IMR-90 (cell line): ENCODE data around the gene TNFRSF14. TPM values are rescaled to one million over a fixed set of nuclear protein-coding genes. Genes with fewer than 3 reads are reported as not detected.

Experiments
- ATAC-seq: fragments of 200-7000 bp; cut with Tn5 transposase; 2 replicates; pipeline ENCODE4 v1.9.1; 2020; ENCODE audit warnings: low read depth, mild to moderate bottlenecking, moderate library complexity
- BruUV-seq: library from RNA; stranded (reverse); fragments of 400-500 nt; replicated peaks from 2 replicates; lab custom pipeline; 2021; lab: Mats Ljungman, UMichigan
- CTCF ChIA-PET: fragments of 300-600 bp; formaldehyde crosslinking; extraction: SDS; loops from one replicate; lab custom pipeline; 2021; ENCODE audit warnings: antibody characterized with exemption; lab: Yijun Ruan, JAX
- POLR2A ChIA-PET: fragments of 300-600 bp; sonication (Branson Sonifier 250); formaldehyde crosslinking; loops from one replicate; lab custom pipeline; 2022; ENCODE audit warnings: antibody characterized with exemption; ENCODE audit not compliant: unreplicated experiment; lab: Charles Lee
- DNase-seq: peaks from one replicate; pipeline ENCODE4 v3.0.0; 2013
- H2AFZ ChIP-seq: replicated peaks from 2 replicates; pipeline ENCODE3; 2013; ENCODE audit warnings: low read length, mild to moderate bottlenecking; ENCODE audit not compliant: poor library complexity
- H2AK5ac ChIP-seq: 2 replicates; pipeline ENCODE4 v1.6.1; 2013; ENCODE audit warnings: low read depth, low read length, inconsistent platforms
- H2AK9ac ChIP-seq: replicated peaks from 2 replicates; pipeline ENCODE3; 2013; ENCODE audit warnings: mild to moderate bottlenecking, low read depth, low read length, moderate library complexity; ENCODE audit not compliant: poor library complexity
- H2BK120ac ChIP-seq: 2 replicates; pipeline ENCODE4 v1.6.1; 2013; ENCODE audit warnings: low read depth, low read length, inconsistent platforms
- H2BK15ac ChIP-seq: 3 replicates; pipeline ENCODE4 v1.6.1; 2013; ENCODE audit warnings: low read depth, low read length, inconsistent platforms
- H2BK20ac ChIP-seq: 2 replicates; pipeline ENCODE4 v1.6.1; 2013; ENCODE audit warnings: low read depth, mild to moderate bottlenecking, inconsistent platforms, low read length, moderate library complexity
- H2BK5ac ChIP-seq: 2 replicates; pipeline ENCODE4 v1.6.1; 2013; ENCODE audit warnings: mild to moderate bottlenecking, low read depth, low read length, inconsistent platforms; ENCODE audit not compliant: poor library complexity, severe bottlenecking
- H3K14ac ChIP-seq: replicated peaks from 2 replicates; pipeline ENCODE4 v1.6.1; 2013; ENCODE audit warnings: low read depth, low read length, inconsistent platforms
- H3K18ac ChIP-seq: 2 replicates; pipeline ENCODE4 v1.6.1; 2013; ENCODE audit warnings: low read depth, low read length, control low read depth
- H3K23ac ChIP-seq: 2 replicates; pipeline ENCODE4 v1.6.1; 2013; ENCODE audit warnings: low read depth, low read length, inconsistent platforms
- H3K27ac ChIP-seq: 2 replicates; pipeline ENCODE4 v1.5.1; 2013; ENCODE audit warnings: mild to moderate bottlenecking, control low read depth, low read length; ENCODE audit not compliant: insufficient read depth
- H3K27me3 ChIP-seq: 2 replicates; pipeline ENCODE4 v1.6.1; 2013; ENCODE audit warnings: low read length; ENCODE audit not compliant: control insufficient read depth, insufficient read depth
- H3K36me3 ChIP-seq: 2 replicates; pipeline ENCODE4 v1.6.1; 2013; ENCODE audit warnings: low read length, mixed read lengths; ENCODE audit not compliant: control insufficient read depth, insufficient read depth
- H3K4ac ChIP-seq: 2 replicates; pipeline ENCODE4 v1.6.1; 2013; ENCODE audit warnings: low read depth, low read length, inconsistent platforms
- H3K4me1 ChIP-seq: 2 replicates; pipeline ENCODE4 v1.6.1; 2013; ENCODE audit warnings: low read length, mixed read lengths; ENCODE audit not compliant: control insufficient read depth, insufficient read depth
- H3K4me2 ChIP-seq: 2 replicates; pipeline ENCODE4 v1.6.1; 2013; ENCODE audit warnings: low read depth, mild to moderate bottlenecking, control low read depth, low read length, moderate library complexity
- H3K4me3 ChIP-seq: 2 replicates; pipeline ENCODE4 v1.5.1; 2013; ENCODE audit warnings: low read depth, mild to moderate bottlenecking, control low read depth, low read length, moderate library complexity; ENCODE audit not compliant: insufficient read depth
- H3K56ac ChIP-seq: 2 replicates; pipeline ENCODE4 v1.6.1; 2013; ENCODE audit warnings: low read length, inconsistent platforms; ENCODE audit not compliant: insufficient read depth; ENCODE audit errors: extremely low read depth
- H3K79me1 ChIP-seq, 2 experiments: 2 replicates each; pipeline ENCODE4 v1.6.1; 2013; ENCODE audit warnings: low read length in 2 of 2, inconsistent platforms in 1 of 2, low read depth in 1 of 2
- H3K9ac ChIP-seq: 2 replicates; pipeline ENCODE4 v1.6.1; 2013; ENCODE audit warnings: low read depth, low read length, control low read depth
- H3K9me1 ChIP-seq: 2 replicates; pipeline ENCODE4 v1.6.1; 2013; ENCODE audit warnings: low read length, inconsistent platforms; ENCODE audit not compliant: insufficient read depth
- H3K9me3 ChIP-seq: 2 replicates; pipeline ENCODE4 v1.6.1; 2013; ENCODE audit warnings: low read length; ENCODE audit not compliant: control insufficient read depth, insufficient read depth
- H4K20me1 ChIP-seq: 2 replicates; pipeline ENCODE4 v1.6.1; 2013; ENCODE audit warnings: low read length, inconsistent platforms; ENCODE audit not compliant: insufficient read depth
- H4K5ac ChIP-seq: 2 replicates; pipeline ENCODE4 v1.6.1; 2013; ENCODE audit warnings: mild to moderate bottlenecking, low read depth, low read length, control low read depth
- H4K8ac ChIP-seq, 2 experiments: 2 replicates each; pipeline ENCODE4 v1.6.1; 2013; ENCODE audit warnings: low read depth in 2 of 2, low read length in 2 of 2, control low read depth in 1 of 2, inconsistent platforms in 1 of 2
- H4K91ac ChIP-seq: 2 replicates; pipeline ENCODE4 v1.6.1; 2013; ENCODE audit warnings: low read depth, low read length, inconsistent platforms; ENCODE audit not compliant: insufficient read depth
- BHLHE40 ChIP-seq: fragments of 150-350 bp; IDR thresholded peaks from 2 replicates; pipeline ENCODE4 v1.6.1; 2016; ENCODE audit warnings: mild to moderate bottlenecking, low read depth, low read length
- CEBPB ChIP-seq: IDR thresholded peaks from 2 replicates; pipeline ENCODE4 v1.6.1; 2012; ENCODE audit warnings: low read depth, low read length, improper control_type of control experiment
- CHD1 ChIP-seq: IDR thresholded peaks from 2 replicates; pipeline ENCODE4 v1.6.1; 2012; ENCODE audit warnings: low read depth, low read length, improper control_type of control experiment
- FOS ChIP-seq: fragments of 150-350 bp; IDR thresholded peaks from 2 replicates; pipeline ENCODE4 v1.6.1; 2016; ENCODE audit warnings: low read depth, low read length
- MAFK ChIP-seq: IDR thresholded peaks from 2 replicates; pipeline ENCODE4 v1.6.1; 2012; ENCODE audit warnings: low read depth, low read length, improper control_type of control experiment
- MAZ ChIP-seq: IDR thresholded peaks from 2 replicates; pipeline ENCODE4 v1.6.1; 2012; ENCODE audit warnings: low read depth, mild to moderate bottlenecking, low read length, improper control_type of control experiment, moderate library complexity, borderline replicate concordance
- MXI1 ChIP-seq: IDR thresholded peaks from 2 replicates; pipeline ENCODE4 v1.6.1; 2012; ENCODE audit warnings: low read depth, mild to moderate bottlenecking, low read length, moderate library complexity, borderline replicate concordance
- NFE2L2 ChIP-seq: fragments of 150-350 bp; IDR thresholded peaks from 2 replicates; pipeline ENCODE4 v1.6.1; 2016; ENCODE audit warnings: low read depth, mild to moderate bottlenecking, low read length
- RAD21 ChIP-seq: IDR thresholded peaks from 2 replicates; pipeline ENCODE4 v1.6.1; 2012; ENCODE audit warnings: low read length, improper control_type of control experiment
- RCOR1 ChIP-seq: IDR thresholded peaks from 2 replicates; pipeline ENCODE4 v1.6.1; 2012; ENCODE audit warnings: mild to moderate bottlenecking, low read length, improper control_type of control experiment; ENCODE audit not compliant: insufficient replicate concordance
- RFX5 ChIP-seq: IDR thresholded peaks from 2 replicates; pipeline ENCODE4 v1.8.0; 2012; ENCODE audit warnings: low read depth, mild to moderate bottlenecking, low read length, moderate library complexity
- SMC3 ChIP-seq: fragments of 150-350 bp; IDR thresholded peaks from 2 replicates; pipeline ENCODE4 v1.6.1; 2016; ENCODE audit warnings: low read depth, mild to moderate bottlenecking, antibody characterized with exemption, low read length, moderate library complexity
- WGBS, 2 experiments: methylation state at CpG; one replicate each; pipeline versions ENCODE4 v1.1.5 to v1.1.7; 2013; ENCODE audit warnings: missing lambda C conversion rate in 2 of 2; ENCODE audit not compliant: insufficient read length in 1 of 2; ENCODE audit errors: extremely low coverage in 2 of 2; 5-methylcytosine and 5-hydroxymethylcytosine counted together
- dilution Hi-C: fragments of 300-500 bp; cut with HindIII; formaldehyde crosslinking; loops from one replicate; pipeline ENCODE4 v1.14.3; 2018; ENCODE audit warnings: low sequenced_read_pairs; ENCODE audit not compliant: unreplicated experiment
- in situ Hi-C: fragments of 300-500 bp; cut with MboI; formaldehyde crosslinking; loops from 3 replicates; pipeline ENCODE4 v1.14.3; 2019; ENCODE audit warnings: low sequenced_read_pairs, inconsistent platforms, mixed read lengths
- intact Hi-C: fragments of 100-400 bp; cut with micrococcal nuclease; formaldehyde crosslinking; loops from 2 replicates; pipeline ENCODE4 v1.10.0; 2022
- polyA plus RNA-seq, 3 experiments: library from polyadenylated mRNA; depleted of rRNA; stranded (reverse); fragments of >200 nt; gene quantifications; 2 replicates each; pipeline ENCODE4 v1.2.3, GENCODE V29; 2012; ENCODE audit warnings: low replicate concordance in 1 of 3
- total RNA-seq: library from RNA; depleted of rRNA; stranded (reverse); fragments of >200 nt; gene quantifications from 2 replicates; pipeline ENCODE4 v1.2.3, GENCODE V29; 2012
- TF ChIP-seq, protein P1 (sequence below): conservative IDR thresholded peaks from 2 replicates; pipeline ENCODE4 v1.5.1; 2012; ENCODE audit warnings: mild to moderate bottlenecking, low read depth, low read length, improper control_type of control experiment
- TF ChIP-seq, protein P2 (sequence below): fragments of 150-350 bp; IDR thresholded peaks from 2 replicates; pipeline ENCODE4 v1.6.1; 2016; ENCODE audit warnings: low read depth, mild to moderate bottlenecking, low read length, moderate library complexity, borderline replicate concordance
- TF ChIP-seq, protein P3 (sequence below): fragments of 150-350 bp; IDR thresholded peaks from 2 replicates; pipeline ENCODE4 v1.6.1; 2017; ENCODE audit warnings: mild to moderate bottlenecking, antibody characterized with exemption, low read length, low read depth

TNFRSF14 gene
- total and polyA plus RNA-seq, 2 of the 4 experiments (the other 2 are of a cell fraction) = 1.3 to 4.2 TPM

DNA sequence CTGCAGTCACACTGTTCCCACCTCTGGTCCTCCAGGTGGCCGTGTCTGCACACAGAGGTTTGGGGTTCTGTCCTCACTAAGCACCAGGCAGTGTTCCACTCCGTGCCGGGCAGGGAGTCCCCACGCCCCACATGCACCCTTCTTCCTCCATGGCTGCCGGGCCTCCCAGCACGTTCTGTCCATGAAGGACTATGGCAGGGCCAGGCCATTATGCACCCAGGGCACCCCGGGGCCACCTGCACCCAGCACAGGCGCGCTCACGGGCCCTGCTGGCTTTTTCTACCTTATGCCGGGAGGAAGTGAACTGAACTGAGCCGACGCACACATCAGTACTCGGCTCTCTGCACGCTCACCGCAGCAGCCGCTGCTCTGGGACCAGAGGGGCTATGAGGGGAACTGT is 40.0 kb upstream of the TNFRSF14 start:
- H3K18ac ChIP-seq = no peak overlapping the region
- H3K23ac ChIP-seq = no peak overlapping the region
- H3K79me1 ChIP-seq = peaks cover 0 to 18% of the 10 kb centered on the region in 2 experiments; a peak in 2 of 4 replicates
- no peak overlapping the region for H2AK5ac ChIP-seq
- no peak overlapping the region for H3K56ac ChIP-seq
- H2BK5ac ChIP-seq = no peak overlapping the region
- no peaks in the 10 kb centered on the region for H3K27me3 ChIP-seq
- TF ChIP-seq, protein P1, sequence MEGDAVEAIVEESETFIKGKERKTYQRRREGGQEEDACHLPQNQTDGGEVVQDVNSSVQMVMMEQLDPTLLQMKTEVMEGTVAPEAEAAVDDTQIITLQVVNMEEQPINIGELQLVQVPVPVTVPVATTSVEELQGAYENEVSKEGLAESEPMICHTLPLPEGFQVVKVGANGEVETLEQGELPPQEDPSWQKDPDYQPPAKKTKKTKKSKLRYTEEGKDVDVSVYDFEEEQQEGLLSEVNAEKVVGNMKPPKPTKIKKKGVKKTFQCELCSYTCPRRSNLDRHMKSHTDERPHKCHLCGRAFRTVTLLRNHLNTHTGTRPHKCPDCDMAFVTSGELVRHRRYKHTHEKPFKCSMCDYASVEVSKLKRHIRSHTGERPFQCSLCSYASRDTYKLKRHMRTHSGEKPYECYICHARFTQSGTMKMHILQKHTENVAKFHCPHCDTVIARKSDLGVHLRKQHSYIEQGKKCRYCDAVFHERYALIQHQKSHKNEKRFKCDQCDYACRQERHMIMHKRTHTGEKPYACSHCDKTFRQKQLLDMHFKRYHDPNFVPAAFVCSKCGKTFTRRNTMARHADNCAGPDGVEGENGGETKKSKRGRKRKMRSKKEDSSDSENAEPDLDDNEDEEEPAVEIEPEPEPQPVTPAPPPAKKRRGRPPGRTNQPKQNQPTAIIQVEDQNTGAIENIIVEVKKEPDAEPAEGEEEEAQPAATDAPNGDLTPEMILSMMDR = no peak
- TF ChIP-seq SMC3 (no peak), NFE2L2 (no peak), MAZ (no peak), FOS (no peak), RAD21 (no peak), MXI1 (no peak), MAFK (no peak), CHD1 (no peak), BHLHE40 (no peak), RFX5 (no peak), RCOR1 (no peak), CEBPB (no peak)
- TF ChIP-seq, protein P2, sequence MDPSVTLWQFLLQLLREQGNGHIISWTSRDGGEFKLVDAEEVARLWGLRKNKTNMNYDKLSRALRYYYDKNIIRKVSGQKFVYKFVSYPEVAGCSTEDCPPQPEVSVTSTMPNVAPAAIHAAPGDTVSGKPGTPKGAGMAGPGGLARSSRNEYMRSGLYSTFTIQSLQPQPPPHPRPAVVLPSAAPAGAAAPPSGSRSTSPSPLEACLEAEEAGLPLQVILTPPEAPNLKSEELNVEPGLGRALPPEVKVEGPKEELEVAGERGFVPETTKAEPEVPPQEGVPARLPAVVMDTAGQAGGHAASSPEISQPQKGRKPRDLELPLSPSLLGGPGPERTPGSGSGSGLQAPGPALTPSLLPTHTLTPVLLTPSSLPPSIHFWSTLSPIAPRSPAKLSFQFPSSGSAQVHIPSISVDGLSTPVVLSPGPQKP = no peak
- TF ChIP-seq, protein P3, sequence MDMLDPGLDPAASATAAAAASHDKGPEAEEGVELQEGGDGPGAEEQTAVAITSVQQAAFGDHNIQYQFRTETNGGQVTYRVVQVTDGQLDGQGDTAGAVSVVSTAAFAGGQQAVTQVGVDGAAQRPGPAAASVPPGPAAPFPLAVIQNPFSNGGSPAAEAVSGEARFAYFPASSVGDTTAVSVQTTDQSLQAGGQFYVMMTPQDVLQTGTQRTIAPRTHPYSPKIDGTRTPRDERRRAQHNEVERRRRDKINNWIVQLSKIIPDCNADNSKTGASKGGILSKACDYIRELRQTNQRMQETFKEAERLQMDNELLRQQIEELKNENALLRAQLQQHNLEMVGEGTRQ = no peak
- H4K91ac ChIP-seq = no peak overlapping the region
- H3K27ac ChIP-seq = no peak overlapping the region
- no TSS peak for BruUV-seq
- peaks cover 88% of the 10 kb centered on the region for H3K36me3 ChIP-seq
- POLR2A ChIA-PET = no interaction called here
- no peak overlapping the region for H2BK20ac ChIP-seq
- no peak overlapping the region for H4K8ac ChIP-seq
- CTCF ChIA-PET = no interaction called here
- H2AK9ac ChIP-seq = no peak overlapping the region
- intact Hi-C loops = no loop called here
- H2BK15ac ChIP-seq = no peak overlapping the region
- no peak for DNase-seq
- in situ Hi-C loops = no loop called here
- WGBS, 2 experiments = 95% methylated on average over 5 of the region's 17 CpGs; no CpG with 5 or more reads in 1 of the 2 experiments
- H2BK120ac ChIP-seq = no peak overlapping the region
- no peaks in the 10 kb centered on the region for H3K4me1 ChIP-seq
- H3K9me3 ChIP-seq = no peaks in the 10 kb centered on the region
- H3K9me1 ChIP-seq = no peaks in the 10 kb centered on the region
- no peak overlapping the region for H3K4me2 ChIP-seq
- no peak overlapping the region for H3K4ac ChIP-seq
- dilution Hi-C loops = no loop called here
- H3K4me3 ChIP-seq = no peak overlapping the region
- H4K20me1 ChIP-seq = peaks cover 5% of the 10 kb centered on the region
- H4K5ac ChIP-seq = no peak overlapping the region
- no peak overlapping the region for H2AFZ ChIP-seq
- ATAC-seq = no peak
- H3K9ac ChIP-seq = no peak overlapping the region
- H3K14ac ChIP-seq = no peak overlapping the region
